Endometrial microvascular endothelial cells (primary cell): ENCODE results near the gene DLGAP1. TPM values are rescaled to one million over a fixed set of nuclear protein-coding genes. Genes with fewer than 3 reads are reported as not detected.
"Not testable (repeated sequence)": the region's sequence is repeated elsewhere in the genome, so short reads cannot be mapped to it uniquely, and the experiment has no call there.

Experiments used
- in situ Hi-C: cut with HindIII; loops from 2 replicates; pipeline ENCODE4 v1.10.0; 2017; ENCODE audit warnings: low sequenced_read_pairs, low pct_unique_long_range_greater_than_20kb; ENCODE audit errors: inconsistent ontology term
- total RNA-seq: library from RNA; depleted of rRNA; stranded (reverse); fragments of >200 nt; gene quantifications from one replicate; pipeline ENCODE4 v1.2.3, GENCODE V29; 2015; ENCODE audit errors: inconsistent ontology term

Gene DLGAP1
- total RNA-seq, 1 donor from 2014 or later: not detected

- in situ Hi-C loops: not testable (repeated sequence)
These were observed 848.2 kb downstream of the DLGAP1 start for GRCh38 chr18:3606863-3607262.

GRCh38 chr18:3605954-3606443 lies 849.1 kb downstream of the DLGAP1 start:
- in situ Hi-C loops: no loop called here

- in situ Hi-C loops: no loop called here
These were observed 849.6 kb downstream of the DLGAP1 start for GRCh38 chr18:3605486-3605952.

- in situ Hi-C loops: no loop called here
These were observed 850.4 kb downstream of the DLGAP1 start for GRCh38 chr18:3604498-3605408.

GRCh38 chr18:3604235-3604497 lies 850.9 kb downstream of the DLGAP1 start:
- in situ Hi-C loops: no loop called here

- in situ Hi-C loops: no loop called here
These were observed 851.5 kb downstream of the DLGAP1 start for GRCh38 chr18:3603421-3604234.

- in situ Hi-C loops: not testable (repeated sequence)
These were observed 853.9 kb downstream of the DLGAP1 start for GRCh38 chr18:3601106-3601755.

GRCh38 chr18:3599861-3600260 lies 855.2 kb downstream of the DLGAP1 start:
- in situ Hi-C loops: no loop called here

- in situ Hi-C loops: no loop called here
These were observed 855.9 kb downstream of the DLGAP1 start for GRCh38 chr18:3599195-3599594.

GRCh38 chr18:3598581-3598980 lies 856.5 kb downstream of the DLGAP1 start:
- in situ Hi-C loops: no loop called here

GRCh38 chr18:3597409-3598357 lies 857.4 kb downstream of the DLGAP1 start:
- in situ Hi-C loops: no loop called here

GRCh38 chr18:3596637-3597384 lies 858.3 kb downstream of the DLGAP1 start:
- in situ Hi-C loops: no loop called here

GRCh38 chr18:3596324-3596636 lies 858.8 kb downstream of the DLGAP1 start:
- in situ Hi-C loops: no loop called here

GRCh38 chr18:3595369-3596273 lies 859.5 kb downstream of the DLGAP1 start:
- in situ Hi-C loops: no loop called here

- in situ Hi-C loops: no loop called here
These were observed 860.2 kb downstream of the DLGAP1 start for GRCh38 chr18:3594760-3595368.

- in situ Hi-C loops: no loop called here
These were observed 861.0 kb downstream of the DLGAP1 start for GRCh38 chr18:3593904-3594759.
